Measurements from ENCODE around the gene CFAP299.

The CFAP299 gene

GRCh38 chr4:80387390-80388283, 52.1 kb downstream of the CFAP299 start:
- no peak for DNase-seq (ENCODE audit: low read depth in 2 of 3, low spot score in 1 of 3)

GRCh38 chr4:80388284-80388607, 52.7 kb downstream of the CFAP299 start:
- DNase-seq (ENCODE audit: low read depth in 2 of 3, low spot score in 1 of 3), result no peak

- DNase-seq (ENCODE audit: low read depth in 2 of 3, low spot score in 1 of 3), result no peak
Measured at GRCh38 chr4:80390178-80390577, 54.6 kb downstream of the CFAP299 start.

- DNase-seq (ENCODE audit: low read depth in 2 of 3, low spot score in 1 of 3), result peak in 1 of 3 donors; percentile 12
Measured at GRCh38 chr4:80393246-80393969, 57.9 kb downstream of the CFAP299 start.

GRCh38 chr4:80393970-80394250, 58.4 kb downstream of the CFAP299 start:
- no peak for DNase-seq (ENCODE audit: low read depth in 2 of 3, low spot score in 1 of 3)

GRCh38 chr4:80407246-80407645, 71.7 kb downstream of the CFAP299 start:
- no peak for DNase-seq (ENCODE audit: low read depth in 2 of 3, low spot score in 1 of 3)

GRCh38 chr4:80409809-80410208, 74.3 kb downstream of the CFAP299 start:
- no peak for DNase-seq (ENCODE audit: low read depth in 2 of 3, low spot score in 1 of 3)

GRCh38 chr4:80412322-80412721, 76.8 kb downstream of the CFAP299 start:
- no peak for DNase-seq (ENCODE audit: low read depth in 2 of 3, low spot score in 1 of 3)

- DNase-seq (ENCODE audit: low read depth in 2 of 3, low spot score in 1 of 3), result no peak
Measured at GRCh38 chr4:80413086-80413485, 77.6 kb downstream of the CFAP299 start.

GRCh38 chr4:80417019-80417418, 81.5 kb downstream of the CFAP299 start:
- no peak for DNase-seq (ENCODE audit: low read depth in 2 of 3, low spot score in 1 of 3)

GRCh38 chr4:80419946-80420345, 84.4 kb downstream of the CFAP299 start:
- no peak for DNase-seq (ENCODE audit: low read depth in 2 of 3, low spot score in 1 of 3)

- no peak for DNase-seq (ENCODE audit: low read depth in 2 of 3, low spot score in 1 of 3)
Measured at GRCh38 chr4:80420638-80421037, 85.1 kb downstream of the CFAP299 start.

GRCh38 chr4:80422727-80423404, 87.3 kb downstream of the CFAP299 start:
- DNase-seq (ENCODE audit: low read depth in 2 of 3, low spot score in 1 of 3), result no peak

GRCh38 chr4:80423553-80424224, 88.2 kb downstream of the CFAP299 start:
- no peak for DNase-seq (ENCODE audit: low read depth in 2 of 3, low spot score in 1 of 3)

GRCh38 chr4:80424225-80424581, 88.7 kb downstream of the CFAP299 start:
- no peak for DNase-seq (ENCODE audit: low read depth in 2 of 3, low spot score in 1 of 3)

- no peak for DNase-seq (ENCODE audit: low read depth in 2 of 3, low spot score in 1 of 3)
Measured at GRCh38 chr4:80425124-80426100, 89.9 kb downstream of the CFAP299 start.

GRCh38 chr4:80431203-80431965, 95.9 kb downstream of the CFAP299 start:
- DNase-seq (ENCODE audit: low read depth in 2 of 3, low spot score in 1 of 3), result no peak

GRCh38 chr4:80434238-80434637, 98.7 kb downstream of the CFAP299 start:
- DNase-seq (ENCODE audit: low read depth in 2 of 3, low spot score in 1 of 3), result no peak

- no peak for DNase-seq (ENCODE audit: low read depth in 2 of 3, low spot score in 1 of 3)
Measured at GRCh38 chr4:80438016-80438415, 102.5 kb downstream of the CFAP299 start.

Measured in stimulated activated CD4-positive, alpha-beta T cell treated with anti-CD3 and anti-CD28 coated beads, Interleukin-12 subunit alpha, Interleukin-12 subunit beta, amount 100 ng/mL, for 48 hours (primary cell).